IPS DF 19.7 (cell line): ENCODE data around the gene SCFD2.
"Not testable (repeated sequence)": the region's sequence is repeated elsewhere in the genome, so short reads cannot be mapped to it uniquely, and the experiment has no call there.

Experiments
- DNase-seq: peaks from one replicate; pipeline ENCODE4 v3.0.0-alpha.2; 2013; ENCODE audit warnings: low read depth, low spot score

SCFD2 gene

DNA sequence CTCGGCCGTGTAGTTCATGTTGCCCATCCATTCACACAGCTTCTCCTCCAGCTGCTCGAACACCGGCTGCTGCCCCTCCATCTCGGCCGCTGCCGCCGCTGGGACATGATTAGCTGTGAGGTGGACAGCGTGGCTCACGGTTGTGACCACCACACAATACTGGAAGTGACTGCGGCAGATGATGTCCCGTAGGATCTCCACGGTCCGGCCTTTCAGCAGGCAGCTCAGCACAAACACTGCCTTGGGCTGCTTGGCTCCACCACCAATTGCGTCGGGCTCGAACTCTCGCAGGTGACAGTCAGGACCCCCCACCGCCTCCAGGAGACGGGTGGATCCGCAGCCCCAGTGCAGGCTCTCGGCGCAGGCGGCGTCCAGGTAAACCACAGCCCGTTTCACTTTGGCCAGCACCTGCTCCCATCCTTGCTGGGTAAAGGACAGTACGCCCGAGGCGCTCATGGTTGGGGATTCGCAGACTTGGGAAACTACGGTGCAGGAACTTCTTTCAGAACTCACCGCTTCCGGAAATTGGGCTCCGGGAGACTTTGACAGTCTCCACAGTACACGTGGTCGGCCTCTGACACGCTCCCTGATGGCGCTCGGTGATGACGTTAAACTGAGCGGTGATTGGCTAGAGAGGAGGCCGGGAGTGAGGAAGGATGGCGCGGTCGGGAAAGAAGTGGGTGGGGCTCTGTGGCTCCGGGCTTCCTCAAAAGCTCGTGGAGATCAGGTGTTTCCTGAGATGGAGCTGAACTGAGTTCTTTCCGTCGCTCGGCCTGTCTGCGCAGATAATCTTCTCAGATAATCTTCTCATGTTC is at the start of gene SCFD2:
Gene SCFD2, minus strand, starts transcription at position 576 of the 815 bp plus-strand sequence.
- DNase-seq: peak; percentile 89

DNA sequence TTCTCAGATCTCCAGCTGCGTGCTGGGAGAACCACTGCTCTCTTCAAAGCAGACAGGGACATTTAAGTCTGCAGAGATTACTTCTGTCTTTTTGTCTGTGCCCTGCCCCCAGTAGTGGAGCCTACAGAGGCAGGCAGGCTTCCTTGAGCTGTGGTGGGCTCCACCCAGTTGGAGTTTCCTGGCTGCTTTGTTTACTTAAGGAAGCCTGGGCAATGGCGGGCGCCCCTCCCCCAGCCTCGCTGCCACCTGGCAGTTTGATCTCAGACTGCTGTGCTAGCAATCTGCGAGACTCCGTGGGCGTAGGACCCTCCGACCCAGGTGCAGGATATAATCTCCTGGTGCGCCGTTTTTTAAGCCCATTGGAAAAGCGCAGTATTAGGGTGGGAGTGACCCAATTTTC is 43.6 kb upstream of the SCFD2 start:
- DNase-seq: not testable (repeated sequence)

DNA sequence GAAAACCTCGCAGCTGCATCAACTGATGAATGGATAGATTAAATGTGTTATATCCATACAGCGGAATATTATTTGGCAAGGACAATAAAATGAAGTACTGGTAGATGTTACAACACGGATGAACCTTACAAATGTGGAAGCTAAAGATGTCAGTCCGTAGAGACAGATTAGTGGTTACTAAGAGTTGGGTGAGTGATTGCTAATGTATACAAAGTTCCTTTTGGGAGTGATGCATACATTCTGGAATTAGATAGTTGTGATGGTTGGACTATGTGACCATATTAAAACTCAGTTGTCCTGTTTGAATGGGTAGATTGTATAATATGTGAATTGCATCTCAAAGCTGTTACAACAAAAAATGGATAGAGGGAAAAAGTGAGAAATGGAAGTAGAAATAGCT is 14.4 kb upstream of the SCFD2 start:
- DNase-seq: no peak

DNA sequence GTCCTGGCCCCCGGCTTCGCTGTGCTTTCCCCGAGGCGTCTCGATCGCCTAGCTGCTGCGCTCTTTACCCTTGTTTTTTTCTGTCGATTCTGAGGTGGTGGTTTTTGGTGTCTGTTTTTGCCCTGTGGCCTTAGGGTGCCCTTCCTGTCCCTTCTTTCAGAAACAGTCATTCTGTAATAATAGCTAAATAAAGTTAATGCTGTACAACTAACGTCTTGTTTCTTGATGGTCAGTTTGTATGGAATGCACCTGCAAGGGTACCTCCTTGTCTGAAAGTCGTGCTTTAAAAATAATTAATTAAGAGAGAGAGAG is 12.3 kb upstream of the SCFD2 start:
- no peak for DNase-seq

DNA sequence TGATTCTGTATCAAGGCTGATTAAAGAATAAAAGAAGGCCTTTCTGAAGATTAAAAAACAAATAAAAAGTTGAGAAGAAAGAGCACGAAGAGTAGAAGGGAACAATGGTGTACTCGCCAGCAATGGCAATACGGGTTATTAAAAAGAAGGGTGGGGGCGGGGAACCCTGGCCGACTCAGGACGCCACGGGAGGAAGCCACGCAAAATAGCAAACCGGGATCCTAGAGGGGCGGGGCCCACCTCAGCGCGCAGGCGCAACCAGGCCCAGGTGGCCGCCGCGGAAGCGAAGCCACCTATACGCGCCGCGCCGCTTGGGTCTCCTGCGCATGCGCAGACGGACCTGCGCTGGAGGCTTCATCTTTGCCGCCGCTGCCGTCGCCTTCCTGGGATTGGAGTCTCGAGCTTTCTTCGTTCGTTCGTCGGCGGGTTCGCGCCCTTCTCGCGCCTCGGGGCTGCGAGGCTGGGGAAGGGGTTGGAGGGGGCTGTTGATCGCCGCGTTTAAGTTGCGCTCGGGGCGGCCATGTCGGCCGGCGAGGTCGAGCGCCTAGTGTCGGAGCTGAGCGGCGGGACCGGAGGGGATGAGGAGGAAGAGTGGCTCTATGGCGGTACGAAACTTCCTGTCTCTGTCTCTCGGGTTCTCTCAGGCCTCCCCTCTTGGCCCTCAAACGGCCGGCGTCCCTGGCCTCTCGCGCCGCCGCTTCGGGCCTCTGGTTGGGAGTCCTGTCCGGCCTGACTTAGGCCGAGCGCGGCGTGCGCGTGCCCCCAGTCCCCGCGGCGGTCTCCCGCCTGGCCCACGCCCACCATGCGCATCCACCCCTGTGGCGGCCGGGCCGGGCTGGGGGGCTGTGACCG is 11.7 kb upstream of the SCFD2 start, which contains the start of gene FIP1L1:
Gene FIP1L1, plus strand, starts transcription at position 323 of the 852 bp plus-strand sequence. Its CDS starts 198 bp downstream, at position 521.
- peak; percentile 42 for DNase-seq

DNA sequence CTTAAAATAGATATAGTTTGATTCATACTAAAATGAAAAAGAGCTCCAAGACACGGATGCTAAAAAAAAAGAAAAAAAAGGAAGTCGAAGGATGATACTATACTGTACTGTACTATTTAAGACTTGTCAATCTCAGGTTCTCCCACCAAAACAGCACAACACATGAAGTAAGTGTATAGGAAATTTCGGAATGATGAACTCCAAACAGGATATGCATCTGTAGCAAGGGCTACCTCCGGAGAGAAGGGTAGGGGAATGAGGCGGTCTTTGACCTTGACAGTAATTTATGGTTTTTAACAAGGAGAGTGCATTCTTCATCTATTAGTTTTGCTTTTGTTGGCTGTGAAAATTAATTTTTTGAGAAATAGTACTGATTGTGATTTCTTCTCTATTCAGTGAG is 11.0 kb upstream of the SCFD2 start:
- DNase-seq: no peak

DNA sequence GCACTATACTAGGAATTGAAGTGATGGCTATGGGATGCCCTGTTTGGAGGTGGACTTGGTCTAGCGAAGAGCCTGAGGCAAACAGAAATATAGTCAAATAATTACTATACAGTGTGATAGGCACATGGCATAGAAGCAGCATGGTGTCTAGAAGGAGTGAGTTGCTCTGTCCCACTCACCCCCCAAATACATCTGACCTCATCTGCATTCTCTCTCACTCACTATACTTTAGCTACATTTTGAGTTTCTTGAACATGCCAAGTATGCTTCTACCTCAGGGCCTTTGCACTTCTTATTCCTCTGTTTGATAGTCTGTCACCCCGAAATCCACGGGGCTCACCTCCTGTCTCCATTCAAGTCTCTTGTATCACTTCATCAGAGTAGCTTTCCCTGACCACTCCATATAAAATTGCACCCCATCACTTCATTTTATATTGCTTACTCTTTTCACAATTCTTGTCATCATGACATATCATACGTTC is 9.0 kb upstream of the SCFD2 start:
- no peak for DNase-seq

DNA sequence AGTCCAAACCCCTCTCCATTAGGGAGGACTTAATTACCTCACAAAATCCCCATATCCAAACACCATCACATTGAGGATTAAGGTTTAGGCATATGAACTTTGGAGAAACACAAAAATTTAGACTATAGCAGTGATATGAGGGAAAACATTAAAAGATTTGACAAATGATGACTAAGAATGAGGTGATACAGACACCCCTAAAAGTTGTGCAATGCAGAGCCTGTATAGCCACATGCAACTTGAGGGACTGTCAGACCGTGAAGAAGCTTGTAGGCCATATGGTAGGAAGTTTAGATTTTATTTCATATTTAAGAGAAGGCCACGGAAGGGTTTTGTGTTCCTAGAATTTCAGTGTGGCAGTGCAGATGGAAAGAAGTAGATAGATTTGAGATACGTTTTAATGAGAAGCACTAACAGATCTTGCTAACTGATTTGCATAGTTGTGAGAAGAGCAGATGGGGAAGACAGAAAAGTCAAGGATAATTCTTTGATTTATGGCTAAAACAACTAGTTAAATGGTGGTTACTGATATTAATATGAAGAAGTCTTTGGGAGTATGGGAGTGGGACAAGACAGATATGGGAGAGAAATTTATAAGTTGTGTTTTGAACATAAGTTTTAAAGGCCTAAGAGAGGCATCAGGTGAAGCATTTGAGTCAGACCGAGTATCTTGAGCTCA is 6.1 kb upstream of the SCFD2 start:
- no peak for DNase-seq

DNA sequence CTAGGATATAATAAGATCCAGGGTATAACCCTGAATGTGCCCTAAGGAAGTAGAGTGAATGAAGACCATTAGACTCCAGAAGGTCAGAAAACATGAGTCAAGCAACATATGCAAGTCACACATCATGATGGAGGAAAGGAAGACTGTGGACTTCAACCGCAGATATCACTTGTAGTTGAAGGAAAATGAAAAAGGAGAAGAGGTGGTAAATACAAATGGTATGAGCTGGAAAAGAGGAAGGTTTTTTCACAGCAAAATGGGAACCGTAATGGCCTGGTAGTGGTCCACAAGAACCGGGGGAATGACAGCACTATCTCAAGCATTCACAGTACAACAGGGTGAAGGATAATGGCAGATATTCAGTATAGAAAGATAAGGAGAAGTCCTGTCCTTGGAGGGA is 5.2 kb upstream of the SCFD2 start:
- no peak for DNase-seq

DNA sequence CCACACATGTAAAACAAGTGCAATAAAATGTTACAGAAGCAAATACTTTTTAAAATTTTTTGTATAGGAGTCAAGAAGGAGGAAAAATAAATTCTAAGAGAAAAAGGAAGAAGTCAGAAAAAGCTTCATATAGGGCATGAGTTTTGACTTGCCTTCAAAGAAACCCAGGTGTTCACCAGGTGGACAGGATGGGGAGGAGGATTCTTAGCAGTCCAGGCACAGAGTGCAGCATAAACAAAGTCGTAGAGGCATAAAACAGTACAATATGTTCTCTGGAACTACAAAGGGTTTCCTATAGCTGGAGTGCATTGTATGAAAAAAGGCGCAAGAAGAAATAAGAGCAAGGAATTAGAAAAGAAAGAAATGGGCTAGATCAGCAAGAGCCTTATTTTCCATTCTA is 1.9 kb upstream of the SCFD2 start:
- no peak for DNase-seq

DNA sequence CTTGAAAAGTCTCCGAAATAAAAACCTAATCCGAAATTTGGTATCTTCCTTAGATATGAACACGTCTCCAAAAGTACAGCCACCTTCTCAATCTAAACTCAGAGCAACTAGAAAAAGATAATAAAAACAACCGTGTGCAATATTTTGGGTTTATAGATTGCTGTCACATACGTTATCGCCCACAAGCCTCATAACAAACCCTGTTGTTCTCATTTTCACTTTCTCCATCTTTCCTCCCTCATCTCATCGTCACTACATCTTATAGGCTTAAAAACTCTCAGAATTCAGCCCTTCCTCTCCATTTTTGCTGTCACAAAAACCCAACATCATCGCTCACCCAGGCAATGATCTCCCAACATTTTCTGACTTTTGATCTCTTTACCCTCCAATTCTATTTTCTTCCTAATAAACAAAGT is 448 bp upstream of the SCFD2 start:
- DNase-seq: no peak

DNA sequence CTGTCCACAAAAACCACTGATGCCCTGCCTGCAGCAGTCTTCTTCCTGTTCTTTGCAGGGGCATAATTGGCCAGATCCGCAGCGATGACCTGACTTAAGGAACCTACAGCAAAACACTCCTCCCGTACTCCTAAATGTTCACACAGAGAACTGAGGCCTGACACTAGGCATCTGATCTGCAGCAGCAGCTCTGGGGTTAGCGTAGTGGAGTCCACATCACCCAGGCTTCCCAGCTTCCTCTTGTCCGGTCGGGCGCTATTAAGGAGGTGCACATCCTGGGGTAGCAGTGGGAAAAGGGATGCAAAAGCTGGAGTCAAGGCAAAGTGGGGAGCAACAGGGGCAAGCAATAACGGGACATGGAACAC is 758 bp downstream of the SCFD2 start:
- DNase-seq: no peak

DNA sequence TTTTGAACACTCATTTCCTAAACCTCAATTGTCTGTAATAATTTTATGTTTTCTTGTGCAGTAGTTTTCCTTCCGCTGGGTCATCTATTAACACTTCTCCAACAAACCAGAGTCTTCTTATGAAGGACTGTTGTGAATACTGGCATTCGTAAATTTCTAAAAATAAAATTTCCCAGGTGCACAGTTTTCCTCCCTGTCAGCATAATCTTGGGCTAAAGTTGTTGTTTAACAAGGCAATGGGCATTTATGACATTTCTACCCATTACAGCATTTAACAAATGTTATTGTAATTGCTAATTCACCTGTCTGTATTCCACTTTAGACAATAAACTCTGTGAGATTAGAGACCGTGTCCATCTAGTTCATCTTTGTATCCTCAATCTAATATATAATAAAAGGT is 1.2 kb downstream of the SCFD2 start:
- no peak for DNase-seq

DNA sequence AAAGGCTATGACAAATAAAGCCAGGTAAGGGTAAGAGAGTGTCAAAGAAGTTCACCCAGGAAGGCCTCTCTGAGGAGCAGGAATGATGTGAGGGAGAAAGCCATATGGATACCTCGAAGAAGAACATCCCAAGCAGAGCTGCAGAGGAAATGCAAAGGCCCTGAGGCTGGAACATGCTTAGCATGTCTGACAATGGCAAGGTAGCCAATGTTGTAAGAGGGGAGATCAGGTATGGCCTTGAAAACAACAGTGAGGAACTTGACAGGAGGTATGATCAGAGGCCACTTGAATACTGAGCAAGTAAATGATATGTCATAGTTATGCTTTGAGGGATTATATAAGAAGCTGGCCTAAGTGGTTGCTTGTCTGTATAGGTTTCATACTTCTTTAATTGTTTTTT is 3.8 kb downstream of the SCFD2 start:
- DNase-seq: no peak

DNA sequence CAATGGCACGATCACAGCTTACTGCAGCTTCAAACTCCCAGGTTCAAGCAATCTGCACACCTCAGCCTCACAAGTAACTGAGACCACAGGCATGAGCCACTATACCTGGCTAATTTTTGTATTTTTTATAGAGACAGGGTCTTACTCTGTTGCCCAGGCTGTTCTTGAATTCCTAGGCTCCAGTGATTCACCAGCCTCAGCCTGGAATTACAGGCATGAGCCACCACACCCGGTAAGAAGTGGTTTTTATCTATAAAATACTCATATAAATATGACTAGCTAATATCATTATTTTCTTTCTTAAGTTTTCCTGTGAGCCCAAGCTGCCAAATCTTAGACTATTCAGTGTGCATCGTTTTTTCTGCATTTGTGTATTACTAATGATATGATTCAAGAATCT is 4.4 kb downstream of the SCFD2 start:
- no peak for DNase-seq

DNA sequence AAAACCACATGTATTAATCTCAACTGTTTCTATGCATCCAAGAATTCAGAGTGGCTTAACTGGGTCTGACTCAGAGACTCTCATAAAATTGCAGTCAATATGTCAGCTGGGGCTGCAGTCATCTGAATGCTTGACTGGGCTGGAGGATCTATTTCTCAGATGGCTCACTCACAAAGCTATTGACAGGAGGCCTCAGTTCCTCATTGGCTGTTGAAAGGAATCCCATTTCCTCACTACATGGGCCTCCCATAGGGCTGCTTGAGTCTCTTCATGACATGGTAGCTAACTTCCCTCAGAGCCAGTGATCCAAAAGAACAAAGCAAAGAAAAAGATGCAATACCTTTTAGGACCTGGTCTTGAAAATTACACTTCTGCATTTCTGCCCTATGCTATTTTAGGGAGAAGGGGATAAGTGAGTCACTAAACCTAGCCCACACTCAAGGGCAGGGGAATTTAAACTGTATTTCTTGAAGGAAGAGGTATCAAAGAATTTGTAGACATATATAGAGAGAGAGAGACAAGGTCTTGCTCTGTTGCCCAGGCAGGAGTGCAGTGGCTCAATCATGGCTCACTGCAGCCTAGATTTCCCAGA is 9.8 kb downstream of the SCFD2 start:
- DNase-seq: no peak

DNA sequence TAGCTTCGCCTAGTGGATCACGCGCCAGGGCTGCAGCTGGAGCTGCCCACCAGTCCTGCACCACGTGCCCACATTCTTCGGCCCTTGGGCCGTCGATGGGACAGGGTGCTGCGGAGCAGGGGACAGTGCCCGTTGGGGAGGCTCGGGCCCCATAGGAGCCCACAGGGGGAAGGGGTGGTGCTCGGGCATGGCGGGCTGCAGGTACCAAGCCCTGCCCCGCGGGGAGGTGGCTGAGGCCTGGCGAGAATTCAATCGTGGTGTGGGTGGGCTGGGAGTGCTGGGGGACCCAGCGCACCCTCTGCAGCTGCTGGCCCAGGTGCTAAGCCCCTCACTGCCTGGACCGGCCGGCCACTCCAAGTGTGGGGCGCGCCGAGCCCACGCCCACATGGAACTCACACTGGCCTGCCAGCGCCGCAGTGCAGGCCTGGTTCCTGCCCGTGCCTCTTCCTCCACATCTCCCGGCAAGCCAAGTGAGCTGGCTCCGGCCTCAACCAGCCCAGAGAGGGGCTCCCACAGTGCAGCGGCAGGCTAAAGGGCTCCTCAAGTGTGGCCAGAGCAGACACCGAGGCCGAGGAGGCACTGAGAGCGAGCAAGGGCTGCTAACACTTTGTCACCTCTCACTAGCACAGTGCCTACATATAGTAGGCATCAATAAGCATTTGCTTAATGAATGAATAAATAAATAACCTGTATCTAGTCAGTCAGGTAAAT is 11.7 kb downstream of the SCFD2 start:
- no peak for DNase-seq

DNA sequence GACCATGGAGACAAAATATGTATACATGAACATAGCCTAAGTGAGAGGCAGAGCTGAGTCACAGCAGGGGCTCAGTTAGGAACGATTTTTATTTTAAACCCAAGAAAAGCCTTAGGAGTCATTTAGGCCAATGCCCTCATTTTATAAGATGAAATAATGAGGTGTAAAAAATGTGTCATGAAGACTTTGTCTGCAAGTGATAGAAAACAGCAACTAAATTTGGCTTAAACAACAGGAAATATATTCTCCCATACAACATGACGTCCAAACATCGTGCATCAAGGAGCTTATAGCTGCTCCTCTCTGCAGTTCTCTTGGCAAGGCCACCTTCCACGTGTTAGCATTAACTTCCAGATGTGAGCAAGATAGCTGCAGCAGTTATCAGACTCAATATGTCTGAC is 16.8 kb downstream of the SCFD2 start:
- no peak for DNase-seq

DNA sequence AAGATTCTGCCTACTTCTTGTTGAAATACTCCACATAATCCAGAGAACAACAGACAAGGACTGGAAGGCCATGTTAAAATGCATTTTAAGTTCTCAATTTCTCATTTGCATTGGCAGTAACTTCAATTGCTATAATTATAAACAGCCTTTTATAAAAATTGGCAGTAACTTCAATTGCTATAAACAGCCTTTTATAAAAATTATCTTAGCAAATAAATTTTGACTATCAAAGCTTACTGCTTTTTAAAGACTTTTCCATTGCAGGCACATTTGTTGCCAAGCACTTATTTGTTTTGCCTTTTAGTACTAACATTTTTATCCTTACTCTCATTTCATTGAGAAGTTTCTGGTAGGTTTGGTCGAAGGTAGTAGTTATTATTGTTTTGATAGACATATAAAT is 17.8 kb downstream of the SCFD2 start:
- no peak for DNase-seq

DNA sequence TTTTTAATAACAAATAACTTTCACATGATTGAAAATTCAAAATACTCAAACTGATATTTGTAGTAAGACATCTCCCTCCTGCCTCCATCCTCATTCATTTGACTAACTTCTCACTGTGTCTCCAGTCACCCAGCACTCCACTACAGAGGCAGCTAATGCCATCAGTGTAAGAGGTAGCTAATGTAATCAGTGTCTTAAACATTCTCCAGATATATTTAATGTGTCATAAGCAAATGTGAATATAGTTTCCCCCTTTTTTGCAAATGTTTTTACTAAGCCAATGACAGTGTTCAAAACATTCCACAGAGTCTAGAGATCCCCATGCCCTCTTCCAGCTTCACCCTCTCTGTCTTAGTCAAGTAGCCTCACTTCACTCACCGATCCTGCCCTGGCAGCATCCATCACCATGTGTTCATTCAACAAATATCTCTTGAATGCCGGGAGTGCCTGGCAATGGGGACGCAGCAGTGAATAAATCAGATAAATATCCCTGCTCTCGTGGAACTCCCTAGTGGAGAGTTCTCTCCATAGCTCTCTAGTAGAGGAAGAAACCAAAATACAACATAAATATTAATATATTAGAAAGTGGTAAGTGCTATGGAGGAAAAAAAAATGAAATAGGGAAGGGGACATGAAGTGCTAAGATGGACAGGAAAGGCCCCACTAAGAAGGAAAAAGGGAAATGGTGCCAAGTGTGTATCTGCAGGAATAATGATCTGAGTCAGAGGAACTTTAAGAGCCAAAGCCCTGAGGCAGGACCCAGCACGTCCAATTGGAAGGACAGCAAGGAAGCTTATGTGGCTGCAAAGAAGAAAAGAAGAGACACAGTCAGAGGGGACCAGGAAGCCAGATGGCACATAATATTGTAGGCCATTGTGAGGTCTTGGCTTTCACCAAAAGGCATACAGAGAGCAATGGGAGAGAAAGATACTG is 18.7 kb downstream of the SCFD2 start:
- no peak for DNase-seq
